ENCODE data around the gene DNAJC1.

DNAJC1 gene

GRCh38 chr10:21810582-21811244 lies 192.8 kb downstream of the DNAJC1 start:
- no peaks in the 10 kb centered on the region for H3K27me3 ChIP-seq (ENCODE audit: low read length)
- H3K4me2 ChIP-seq (ENCODE audit: low read depth, low read length, poor library complexity, severe bottlenecking): no peak overlapping the region
- TF ChIP-seq EZH2phosphoT487 (conservative IDR thresholded peaks at IDR 0.05; ENCODE audit: low read length): no peak
- TF ChIP-seq, protein P1, sequence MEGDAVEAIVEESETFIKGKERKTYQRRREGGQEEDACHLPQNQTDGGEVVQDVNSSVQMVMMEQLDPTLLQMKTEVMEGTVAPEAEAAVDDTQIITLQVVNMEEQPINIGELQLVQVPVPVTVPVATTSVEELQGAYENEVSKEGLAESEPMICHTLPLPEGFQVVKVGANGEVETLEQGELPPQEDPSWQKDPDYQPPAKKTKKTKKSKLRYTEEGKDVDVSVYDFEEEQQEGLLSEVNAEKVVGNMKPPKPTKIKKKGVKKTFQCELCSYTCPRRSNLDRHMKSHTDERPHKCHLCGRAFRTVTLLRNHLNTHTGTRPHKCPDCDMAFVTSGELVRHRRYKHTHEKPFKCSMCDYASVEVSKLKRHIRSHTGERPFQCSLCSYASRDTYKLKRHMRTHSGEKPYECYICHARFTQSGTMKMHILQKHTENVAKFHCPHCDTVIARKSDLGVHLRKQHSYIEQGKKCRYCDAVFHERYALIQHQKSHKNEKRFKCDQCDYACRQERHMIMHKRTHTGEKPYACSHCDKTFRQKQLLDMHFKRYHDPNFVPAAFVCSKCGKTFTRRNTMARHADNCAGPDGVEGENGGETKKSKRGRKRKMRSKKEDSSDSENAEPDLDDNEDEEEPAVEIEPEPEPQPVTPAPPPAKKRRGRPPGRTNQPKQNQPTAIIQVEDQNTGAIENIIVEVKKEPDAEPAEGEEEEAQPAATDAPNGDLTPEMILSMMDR (IDR thresholded peaks at IDR 0.05; ENCODE audit: insufficient read depth, low read length, poor library complexity, severe bottlenecking): no peak
- no peak overlapping the region for H3K9ac ChIP-seq (ENCODE audit: low read length)
- H3K36me3 ChIP-seq (ENCODE audit: low read length): no peaks in the 10 kb centered on the region
- no peak overlapping the region for H2AFZ ChIP-seq (ENCODE audit: low read depth, low read length, severe bottlenecking)
- H3K27ac ChIP-seq (ENCODE audit: low read depth, low read length): no peak overlapping the region
- H3K79me2 ChIP-seq (ENCODE audit: insufficient read depth, low read length): no peaks in the 10 kb centered on the region
- no peaks in the 10 kb centered on the region for H4K20me1 ChIP-seq (ENCODE audit: low read depth, low read length)
- no peak overlapping the region for H3K4me3 ChIP-seq (ENCODE audit: insufficient read depth, low read length, poor library complexity, severe bottlenecking)
- H3K9me2 ChIP-seq (replicated peaks; ENCODE audit: insufficient read depth, low read length): no peaks in the 10 kb centered on the region
- H3F3A ChIP-seq (ENCODE audit: insufficient read depth): no peaks in the 10 kb centered on the region
- no peaks in the 10 kb centered on the region for H3K9me3 ChIP-seq (ENCODE audit: insufficient read depth, low read length)

DNA sequence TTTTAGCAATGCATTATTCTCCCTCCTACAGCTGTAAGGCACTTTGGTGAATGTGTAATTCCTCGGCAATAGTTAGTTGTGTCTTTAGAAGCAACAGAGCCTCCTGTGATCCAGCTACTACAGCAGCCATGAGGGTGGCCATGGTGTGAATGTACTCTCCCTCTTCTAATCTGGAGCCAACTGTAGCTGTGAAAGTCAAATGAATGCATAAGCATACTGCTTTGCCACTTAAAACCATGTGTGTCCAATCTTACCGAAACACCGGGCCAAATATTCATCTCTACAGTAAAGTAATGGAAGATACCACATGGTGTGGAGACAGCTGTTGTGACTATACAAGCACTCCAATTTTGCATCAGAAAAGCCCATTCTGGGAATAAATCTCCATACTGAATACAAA lies 195.0 kb downstream of the DNAJC1 start:
- Histone ChIP-seq H3K79me2 (ENCODE audit: insufficient read depth, low read length) (no peaks in the 10 kb centered on the region), H2AFZ (ENCODE audit: low read depth, low read length, severe bottlenecking) (no peak overlapping the region), H3K9me2 (replicated peaks; ENCODE audit: insufficient read depth, low read length) (no peaks in the 10 kb centered on the region), H3K4me2 (ENCODE audit: low read depth, low read length, poor library complexity, severe bottlenecking) (no peak overlapping the region), H3K4me3 (ENCODE audit: insufficient read depth, low read length, poor library complexity, severe bottlenecking) (no peak overlapping the region), H3K36me3 (ENCODE audit: low read length) (no peaks in the 10 kb centered on the region), H3K9me3 (ENCODE audit: insufficient read depth, low read length) (no peaks in the 10 kb centered on the region), H4K20me1 (ENCODE audit: low read depth, low read length) (no peaks in the 10 kb centered on the region), H3K27me3 (ENCODE audit: low read length) (no peaks in the 10 kb centered on the region), H3F3A (ENCODE audit: insufficient read depth) (no peaks in the 10 kb centered on the region), H3K9ac (ENCODE audit: low read length) (no peak overlapping the region), H3K27ac (ENCODE audit: low read depth, low read length) (no peak overlapping the region)
- TF ChIP-seq EZH2phosphoT487 (conservative IDR thresholded peaks at IDR 0.05; ENCODE audit: low read length): no peak
- TF ChIP-seq, protein P1 (IDR thresholded peaks at IDR 0.05; ENCODE audit: insufficient read depth, low read length, poor library complexity, severe bottlenecking): no peak

- Histone ChIP-seq H4K20me1 (ENCODE audit: low read depth, low read length) (no peaks in the 10 kb centered on the region), H3K27ac (ENCODE audit: low read depth, low read length) (no peak overlapping the region), H3K9me3 (ENCODE audit: insufficient read depth, low read length) (no peaks in the 10 kb centered on the region), H3K4me3 (ENCODE audit: insufficient read depth, low read length, poor library complexity, severe bottlenecking) (no peak overlapping the region), H2AFZ (ENCODE audit: low read depth, low read length, severe bottlenecking) (no peak overlapping the region), H3K27me3 (ENCODE audit: low read length) (no peaks in the 10 kb centered on the region), H3F3A (ENCODE audit: insufficient read depth) (no peaks in the 10 kb centered on the region), H3K79me2 (ENCODE audit: insufficient read depth, low read length) (no peaks in the 10 kb centered on the region), H3K36me3 (ENCODE audit: low read length) (no peaks in the 10 kb centered on the region), H3K9me2 (replicated peaks; ENCODE audit: insufficient read depth, low read length) (no peaks in the 10 kb centered on the region), H3K9ac (ENCODE audit: low read length) (no peak overlapping the region), H3K4me2 (ENCODE audit: low read depth, low read length, poor library complexity, severe bottlenecking) (no peak overlapping the region)
- TF ChIP-seq EZH2phosphoT487 (conservative IDR thresholded peaks at IDR 0.05; ENCODE audit: low read length): no peak
- TF ChIP-seq, protein P1 (IDR thresholded peaks at IDR 0.05; ENCODE audit: insufficient read depth, low read length, poor library complexity, severe bottlenecking): no peak
Observed at GRCh38 chr10:21807180-21807579, 196.3 kb downstream of the DNAJC1 start.
